WERI-Rb-1 (cell line): ENCODE data around the gene MEF2A.

Experiments used
- DNase-seq: peaks from one replicate; pipeline ENCODE4 v3.0.0-alpha.2; 2020
- H3K27ac ChIP-seq: fragments of 250-450 bp; sonication (Bioruptor Pico); 2 replicates; pipeline ENCODE4 v1.5.1; 2020; ENCODE audit warnings: mild to moderate bottlenecking, moderate library complexity
- H3K27me3 ChIP-seq: fragments of 250-450 bp; sonication (Bioruptor Pico); 2 replicates; pipeline ENCODE4 v1.5.1; 2021; ENCODE audit warnings: mild to moderate bottlenecking, low read depth, moderate library complexity; ENCODE audit not compliant: insufficient read depth, severe bottlenecking
- H3K36me3 ChIP-seq: fragments of 250-450 bp; sonication (Bioruptor Pico); 2 replicates; pipeline ENCODE4 v1.5.1; 2020; ENCODE audit warnings: mild to moderate bottlenecking, moderate library complexity
- H3K4me3 ChIP-seq: 2 replicates; pipeline ENCODE4 v1.5.1; 2011; ENCODE audit warnings: low read depth, mild to moderate bottlenecking, control low read depth, low read length
- H3K9me3 ChIP-seq: fragments of 250-450 bp; sonication (Bioruptor Pico); 2 replicates; pipeline ENCODE4 v1.5.1; 2021; ENCODE audit warnings: mild to moderate bottlenecking, moderate library complexity; ENCODE audit not compliant: severe bottlenecking
- CTCF ChIP-seq: IDR thresholded peaks from 2 replicates; pipeline ENCODE4 v1.5.1; 2011; ENCODE audit warnings: low read depth, mild to moderate bottlenecking, control low read depth, inconsistent platforms, low read length

Gene MEF2A

GRCh38 chr15:99613887-99614647, 48.3 kb downstream of the MEF2A start:
- Histone ChIP-seq H3K36me3 (no peaks in the 10 kb centered on the region), H3K27me3 (no peaks in the 10 kb centered on the region), H3K9me3 (no peaks in the 10 kb centered on the region), H3K4me3 (no peak overlapping the region), H3K27ac (no peak overlapping the region)
- TF ChIP-seq CTCF = no peak
- DNase-seq = no peak

GRCh38 chr15:99614749-99615288, 49.0 kb downstream of the MEF2A start:
- no peaks in the 10 kb centered on the region for H3K9me3 ChIP-seq
- H3K4me3 ChIP-seq = no peak overlapping the region
- no peak for DNase-seq
- no peak overlapping the region for H3K27ac ChIP-seq
- H3K27me3 ChIP-seq = no peaks in the 10 kb centered on the region
- TF ChIP-seq CTCF = no peak
- no peaks in the 10 kb centered on the region for H3K36me3 ChIP-seq

- H3K9me3 ChIP-seq = no peaks in the 10 kb centered on the region
- no peaks in the 10 kb centered on the region for H3K27me3 ChIP-seq
- TF ChIP-seq CTCF = no peak
- DNase-seq = no peak
- no peaks in the 10 kb centered on the region for H3K36me3 ChIP-seq
- H3K4me3 ChIP-seq = no peak overlapping the region
- H3K27ac ChIP-seq = no peak overlapping the region
These were observed 49.7 kb downstream of the MEF2A start for GRCh38 chr15:99615460-99615859.

- DNase-seq = no peak
- H3K27me3 ChIP-seq = no peaks in the 10 kb centered on the region
- no peaks in the 10 kb centered on the region for H3K36me3 ChIP-seq
- H3K4me3 ChIP-seq = no peak overlapping the region
- TF ChIP-seq CTCF = no peak
- no peak overlapping the region for H3K27ac ChIP-seq
- no peaks in the 10 kb centered on the region for H3K9me3 ChIP-seq
These were observed 50.3 kb downstream of the MEF2A start for GRCh38 chr15:99616129-99616528.

- H3K27me3 ChIP-seq = no peaks in the 10 kb centered on the region
- DNase-seq = no peak
- H3K36me3 ChIP-seq = no peaks in the 10 kb centered on the region; the same call in 1 of the 2 replicates
- H3K27ac ChIP-seq = no peak overlapping the region
- no peaks in the 10 kb centered on the region for H3K9me3 ChIP-seq
- H3K4me3 ChIP-seq = no peak overlapping the region
- no peak for TF ChIP-seq CTCF
These were observed 51.1 kb downstream of the MEF2A start for GRCh38 chr15:99616773-99617342.
